Loucy (cell line): ENCODE results near the gene CASZ1.

Source experiments
- H2AFZ ChIP-seq: fragments of 200-600 bp; sonication (generic); 2 replicates; pipeline ENCODE4 v1.6.0; 2016; ENCODE audit warnings: antibody characterized with exemption, mild to moderate bottlenecking, low read length, moderate library complexity
- H3F3A ChIP-seq: fragments of 200-600 bp; 2 replicates; pipeline ENCODE4 v1.6.0; 2016; ENCODE audit warnings: antibody characterized with exemption, low read depth, mild to moderate bottlenecking
- H3K27me3 ChIP-seq: fragments of 200-600 bp; sonication (generic); 2 replicates; pipeline ENCODE4 v1.6.1; 2014; ENCODE audit warnings: low read length, mild to moderate bottlenecking; ENCODE audit not compliant: insufficient read depth, poor library complexity, severe bottlenecking
- H3K36me3 ChIP-seq: fragments of 200-600 bp; sonication (generic); 2 replicates; pipeline ENCODE4 v1.6.1; 2016; ENCODE audit warnings: low read length; ENCODE audit not compliant: insufficient read depth
- H3K4me1 ChIP-seq: fragments of 200-600 bp; sonication (generic); 2 replicates; pipeline ENCODE4 v1.5.1; 2014; ENCODE audit warnings: low read length, mild to moderate bottlenecking; ENCODE audit not compliant: insufficient read depth, poor library complexity, severe bottlenecking
- H3K4me2 ChIP-seq: fragments of 200-600 bp; sonication (generic); 2 replicates; pipeline ENCODE4 v1.6.0; 2014; ENCODE audit warnings: antibody characterized with exemption, low read length, low read depth, mild to moderate bottlenecking; ENCODE audit not compliant: poor library complexity, severe bottlenecking
- H3K4me3 ChIP-seq: fragments of 200-600 bp; sonication (generic); 2 replicates; pipeline ENCODE4 v1.5.1; 2014; ENCODE audit warnings: low read length, mild to moderate bottlenecking, mixed read lengths; ENCODE audit not compliant: poor library complexity, severe bottlenecking
- H3K79me2 ChIP-seq: fragments of 200-600 bp; sonication (generic); 2 replicates; pipeline ENCODE4 v1.6.1; 2014; ENCODE audit warnings: low read length; ENCODE audit not compliant: insufficient read depth
- H3K9ac ChIP-seq: fragments of 200-600 bp; sonication (generic); 2 replicates; pipeline ENCODE4 v1.6.0; 2014; ENCODE audit warnings: mild to moderate bottlenecking, low read depth, low read length, moderate library complexity; ENCODE audit not compliant: poor library complexity, severe bottlenecking
- H3K9me2 ChIP-seq: fragments of 200-600 bp; sonication (generic); replicated peaks from 2 replicates; pipeline ENCODE4 v1.6.1; 2016; ENCODE audit warnings: low read depth, low read length, mixed read lengths
- H3K9me3 ChIP-seq: fragments of 200-600 bp; sonication (generic); 2 replicates; pipeline ENCODE4 v1.6.1; 2014; ENCODE audit warnings: mild to moderate bottlenecking, antibody characterized with exemption, low read length, low read depth; ENCODE audit not compliant: insufficient read depth
- H4K20me1 ChIP-seq: fragments of 200-600 bp; sonication (generic); 2 replicates; pipeline ENCODE4 v1.6.0; 2014; ENCODE audit warnings: antibody characterized with exemption, low read length, mild to moderate bottlenecking; ENCODE audit not compliant: insufficient read depth, poor library complexity, severe bottlenecking
- CTCF ChIP-seq: fragments of 200-600 bp; sonication (generic); conservative IDR thresholded peaks from 2 replicates; pipeline ENCODE4 v1.5.1; 2014; ENCODE audit warnings: mild to moderate bottlenecking, antibody characterized with exemption, low read length
- EZH2phosphoT487 ChIP-seq: fragments of 200-600 bp; IDR thresholded peaks from 2 replicates; pipeline ENCODE4 v1.6.1; 2018; ENCODE audit warnings: antibody characterized with exemption, mild to moderate bottlenecking, moderate library complexity, borderline replicate concordance

Gene CASZ1

GRCh38 chr1:10724052-10724494 lies 72.4 kb downstream of the CASZ1 start:
- no peak overlapping the region for H3K4me2 ChIP-seq

GRCh38 chr1:10723317-10723716 lies 73.1 kb downstream of the CASZ1 start:
- no peaks in the 10 kb centered on the region for H3K9me3 ChIP-seq
- peaks cover 7% of the 10 kb centered on the region for H3K4me1 ChIP-seq
- H3K9me2 ChIP-seq, result no peaks in the 10 kb centered on the region
- no peak overlapping the region for H3K9ac ChIP-seq
- TF ChIP-seq CTCF, result no peak
- TF ChIP-seq EZH2phosphoT487, result no peak
- no peak overlapping the region for H3K4me2 ChIP-seq
- no peak overlapping the region for H3K4me3 ChIP-seq
- H2AFZ ChIP-seq, result no peak overlapping the region
- no peaks in the 10 kb centered on the region for H3K36me3 ChIP-seq
- no peaks in the 10 kb centered on the region for H3F3A ChIP-seq
- no peaks in the 10 kb centered on the region for H4K20me1 ChIP-seq
- no peaks in the 10 kb centered on the region for H3K79me2 ChIP-seq
- H3K27me3 ChIP-seq, result no peaks in the 10 kb centered on the region

More at GRCh38 chr1:10724052-10724494, 72.4 kb downstream of the CASZ1 start:
- Histone ChIP-seq H3K36me3 (no peaks in the 10 kb centered on the region), H3K9me2 (no peaks in the 10 kb centered on the region), H4K20me1 (no peaks in the 10 kb centered on the region), H3K9me3 (no peaks in the 10 kb centered on the region), H3K9ac (no peak overlapping the region), H2AFZ (no peak overlapping the region), H3K4me3 (no peak overlapping the region), H3K79me2 (no peaks in the 10 kb centered on the region), H3F3A (no peaks in the 10 kb centered on the region), H3K27me3 (no peaks in the 10 kb centered on the region), H3K4me1 (peaks cover 7% of the 10 kb centered on the region)
- TF ChIP-seq CTCF, result no peak
- TF ChIP-seq EZH2phosphoT487, result no peak

GRCh38 chr1:10722803-10723202 lies 73.6 kb downstream of the CASZ1 start:
- H4K20me1 ChIP-seq, result no peaks in the 10 kb centered on the region
- H2AFZ ChIP-seq, result no peak overlapping the region
- no peak overlapping the region for H3K4me3 ChIP-seq
- no peak overlapping the region for H3K9ac ChIP-seq
- no peak overlapping the region for H3K4me2 ChIP-seq
- no peaks in the 10 kb centered on the region for H3K9me3 ChIP-seq
- no peak for TF ChIP-seq EZH2phosphoT487
- TF ChIP-seq CTCF, result no peak
- peaks cover 7% of the 10 kb centered on the region for H3K4me1 ChIP-seq
- no peaks in the 10 kb centered on the region for H3K79me2 ChIP-seq
- H3K36me3 ChIP-seq, result no peaks in the 10 kb centered on the region
- H3K27me3 ChIP-seq, result no peaks in the 10 kb centered on the region
- H3F3A ChIP-seq, result no peaks in the 10 kb centered on the region
- no peaks in the 10 kb centered on the region for H3K9me2 ChIP-seq
